Panc1 (cell line): ENCODE measurements around the gene YKT6. TPM values are rescaled to one million over a fixed set of nuclear protein-coding genes. Genes with fewer than 3 reads are reported as not detected.

Source experiments
- ATAC-seq: fragments of 200-7000 bp; cut with Tn5 transposase; 2 replicates; pipeline ENCODE4 v1.9.1; 2020; ENCODE audit warnings: mild to moderate bottlenecking, moderate library complexity
- BruUV-seq: library from RNA; stranded (reverse); fragments of 400-500 nt; replicated peaks from 2 replicates; lab custom pipeline; 2021; lab: Mats Ljungman, UMichigan
- CTCF ChIA-PET: fragments of 300-600 bp; sonication (Branson Sonifier 250); formaldehyde crosslinking; loops from one replicate; lab custom pipeline; 2022; ENCODE audit warnings: antibody characterized with exemption; lab: Charles Lee
- POLR2A ChIA-PET: fragments of 300-600 bp; sonication (Branson Sonifier 250); formaldehyde crosslinking; loops from one replicate; lab custom pipeline; 2022; ENCODE audit warnings: antibody characterized with exemption; lab: Charles Lee
- DNase-seq: peaks from one replicate; pipeline ENCODE4 v3.0.0-alpha.2; 2010; ENCODE audit warnings: low read depth, low spot score
- H3K27ac ChIP-seq: 2 replicates; pipeline ENCODE4 v1.5.1; 2011; ENCODE audit warnings: mild to moderate bottlenecking, low read length, inconsistent platforms
- H3K27me3 ChIP-seq: fragments of 200-500 bp; sonication (Bioruptor generic); 2 replicates; pipeline ENCODE4 v1.6.0; 2014; ENCODE audit warnings: low read length, inconsistent platforms; ENCODE audit not compliant: control insufficient read depth, insufficient read depth
- H3K36me3 ChIP-seq: fragments of 200-500 bp; sonication (Bioruptor generic); 2 replicates; pipeline ENCODE4 v1.5.1; 2014; ENCODE audit warnings: inconsistent platforms, mild to moderate bottlenecking, low read length, moderate library complexity; ENCODE audit not compliant: control insufficient read depth, insufficient read depth
- H3K4me1 ChIP-seq: 2 replicates; pipeline ENCODE4 v1.5.1; 2011; ENCODE audit warnings: inconsistent platforms, mild to moderate bottlenecking, low read length, moderate library complexity; ENCODE audit not compliant: control insufficient read depth, insufficient read depth
- H3K4me3 ChIP-seq, 2 experiments: 2 replicates each; pipeline ENCODE4 v1.5.1; 2011 to 2012; ENCODE audit warnings: low read depth in 2 of 2, low read length in 2 of 2, mild to moderate bottlenecking in 2 of 2, inconsistent platforms in 1 of 2, moderate library complexity in 1 of 2
- H3K9me3 ChIP-seq: fragments of 200-500 bp; sonication (Bioruptor generic); 2 replicates; pipeline ENCODE4 v1.5.1; 2014; ENCODE audit warnings: low read depth, mild to moderate bottlenecking, inconsistent platforms, low read length, moderate library complexity; ENCODE audit not compliant: control insufficient read depth, insufficient read depth
- CTCF ChIP-seq: fragments of 450-650 bp; IDR thresholded peaks from 2 replicates; pipeline ENCODE4 v1.5.1; 2017; ENCODE audit warnings: mild to moderate bottlenecking
- POLR2AphosphoS5 ChIP-seq: IDR thresholded peaks from 2 replicates; pipeline ENCODE4 v1.6.1; 2012; ENCODE audit warnings: mild to moderate bottlenecking, low read depth, low read length, moderate library complexity
- REST ChIP-seq, 2 experiments: IDR thresholded peaks; 2 replicates each; pipeline ENCODE4 v1.6.1; 2011 to 2012; ENCODE audit warnings: low read depth in 2 of 2, control low read depth in 1 of 2, low read length in 1 of 2, mild to moderate bottlenecking in 1 of 2, moderate library complexity in 1 of 2; ENCODE audit not compliant: insufficient read depth in 1 of 2
- SIN3A ChIP-seq: IDR thresholded peaks from 2 replicates; pipeline ENCODE4 v1.6.1; 2012; ENCODE audit warnings: low read depth, mild to moderate bottlenecking, low read length, moderate library complexity, borderline replicate concordance; ENCODE audit not compliant: insufficient read depth
- TCF7L2 ChIP-seq: IDR thresholded peaks from 2 replicates; pipeline ENCODE4 v1.6.1; 2011; ENCODE audit warnings: mild to moderate bottlenecking, low read depth, low read length, inconsistent platforms
- in situ Hi-C: cut with HindIII; loops from 2 replicates; pipeline ENCODE4 v1.10.0; 2016; ENCODE audit warnings: low sequenced_read_pairs, low pct_unique_long_range_greater_than_20kb
- intact Hi-C: fragments of 100-400 bp; cut with micrococcal nuclease; formaldehyde crosslinking; loops from one replicate; pipeline ENCODE4 v1.10.0; 2022; ENCODE audit not compliant: unreplicated experiment
- total RNA-seq: library from RNA; stranded (reverse); gene quantifications from one replicate; pipeline ENCODE4 v1.2.1, GENCODE V29; 2021; ENCODE audit not compliant: unreplicated experiment

The YKT6 gene
- total RNA-seq, 1 experiment from 2014 or later: 207 TPM

- ChIA-PET CTCF (interaction anchor here (0.6 kb wide), 1 partner anchor 44 kb away, joined by 3 read pairs; no protein-coding TSS in a partner anchor), POLR2A (no interaction called here)
- in situ Hi-C loops (no loop called here), intact Hi-C loops (no loop called here)
- H3K36me3 ChIP-seq: no peaks in the 10 kb centered on the region
- H3K27ac ChIP-seq: no peak overlapping the region
- DNase-seq (no peak), ATAC-seq (no peak)
- H3K4me3 ChIP-seq: no peak overlapping the region
- H3K9me3 ChIP-seq: no peaks in the 10 kb centered on the region
- H3K4me1 ChIP-seq: no peaks in the 10 kb centered on the region
- no TSS peak for BruUV-seq
- TF ChIP-seq POLR2AphosphoS5 (no peak), SIN3A (no peak), REST (IDR thresholded peaks at IDR 0.05; ENCODE audit: insufficient read depth in 1 of 2, low read depth in 2 of 2, low read length in 1 of 2) (no peak), CTCF (no peak), TCF7L2 (no peak)
- no peaks in the 10 kb centered on the region for H3K27me3 ChIP-seq
Observed at GRCh38 chr7:44232396-44232795, 31.6 kb downstream of the YKT6 start.

- Histone ChIP-seq H3K4me3 (no peak overlapping the region), H3K27me3 (no peaks in the 10 kb centered on the region), H3K4me1 (no peaks in the 10 kb centered on the region), H3K36me3 (no peaks in the 10 kb centered on the region), H3K9me3 (no peaks in the 10 kb centered on the region), H3K27ac (no peak overlapping the region)
- ChIA-PET POLR2A (no interaction called here), CTCF (interaction anchor here (0.6 kb wide), 1 partner anchor 43 kb away, joined by 3 read pairs; no protein-coding TSS in a partner anchor)
- in situ Hi-C loops: no loop called here
- no peak for TF ChIP-seq CTCF
- no peak for TF ChIP-seq TCF7L2
- no peak for TF ChIP-seq POLR2AphosphoS5
- peak in 1 of 2 experiments; percentile 50; a peak in 1 of 4 replicates for TF ChIP-seq REST (IDR thresholded peaks at IDR 0.05; ENCODE audit: insufficient read depth in 1 of 2, low read depth in 2 of 2, low read length in 1 of 2)
- no peak for TF ChIP-seq SIN3A
- no peak for DNase-seq
- BruUV-seq: no TSS peak
- no peak for ATAC-seq
- intact Hi-C loops: no loop called here
Observed at GRCh38 chr7:44232901-44233715, 32.3 kb downstream of the YKT6 start.
